Measurements from ENCODE around the gene ZMIZ1. TPM values are rescaled to one million over a fixed set of nuclear protein-coding genes. Genes with fewer than 3 reads are reported as not detected.

ZMIZ1 gene
- total RNA-seq, 1 experiment from 2014 or later = 42.3 TPM

DNA sequence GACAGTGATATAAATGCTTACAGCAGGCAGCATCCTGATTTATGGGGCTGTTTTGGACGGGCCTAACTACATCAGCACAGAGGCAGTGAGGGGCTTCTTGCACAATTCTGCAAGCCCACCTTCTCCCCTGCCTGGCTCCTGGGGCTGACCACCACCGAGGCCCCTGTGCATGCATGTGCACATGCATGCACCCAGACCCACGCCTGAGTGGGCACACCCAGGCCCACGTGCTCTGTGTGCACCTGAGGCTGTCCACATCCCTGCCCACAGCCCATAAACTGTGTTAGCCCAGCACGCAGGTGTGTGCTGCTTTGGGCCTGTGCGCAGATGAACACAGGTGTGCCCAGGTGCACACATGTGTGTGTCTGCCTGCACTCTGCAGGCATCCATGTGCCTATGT, 40.0 kb downstream of the ZMIZ1 start:
- Histone ChIP-seq H3K9me3 (no peaks in the 10 kb centered on the region), H3K4me1 (peaks cover 7% of the 10 kb centered on the region; the same call in 1 of the 2 replicates), H3K27me3 (replicated peaks; ENCODE audit: control insufficient read depth, insufficient read depth, low read length) (no peaks in the 10 kb centered on the region), H3K4me3 (ENCODE audit: low read depth, low read length) (no peak overlapping the region), H3K36me3 (ENCODE audit: control insufficient read depth, insufficient read depth, low read length) (no peaks in the 10 kb centered on the region; the same call in 1 of the 2 replicates)
- Mint-ChIP-seq H3K36me3 (ENCODE audit: insufficient read depth, unreplicated experiment) (peaks cover 29% of the 10 kb centered on the region), H3K9me3 (ENCODE audit: unreplicated experiment) (no peaks in the 10 kb centered on the region), H3K27ac (ENCODE audit: unreplicated experiment) (no peak overlapping the region), H3K27me3 (ENCODE audit: insufficient read depth, unreplicated experiment) (no peaks in the 10 kb centered on the region), H3K4me3 (ENCODE audit: unreplicated experiment) (no peak overlapping the region), H3K4me1 (ENCODE audit: low read depth, unreplicated experiment) (no peaks in the 10 kb centered on the region)
- TF ChIP-seq, protein P1, sequence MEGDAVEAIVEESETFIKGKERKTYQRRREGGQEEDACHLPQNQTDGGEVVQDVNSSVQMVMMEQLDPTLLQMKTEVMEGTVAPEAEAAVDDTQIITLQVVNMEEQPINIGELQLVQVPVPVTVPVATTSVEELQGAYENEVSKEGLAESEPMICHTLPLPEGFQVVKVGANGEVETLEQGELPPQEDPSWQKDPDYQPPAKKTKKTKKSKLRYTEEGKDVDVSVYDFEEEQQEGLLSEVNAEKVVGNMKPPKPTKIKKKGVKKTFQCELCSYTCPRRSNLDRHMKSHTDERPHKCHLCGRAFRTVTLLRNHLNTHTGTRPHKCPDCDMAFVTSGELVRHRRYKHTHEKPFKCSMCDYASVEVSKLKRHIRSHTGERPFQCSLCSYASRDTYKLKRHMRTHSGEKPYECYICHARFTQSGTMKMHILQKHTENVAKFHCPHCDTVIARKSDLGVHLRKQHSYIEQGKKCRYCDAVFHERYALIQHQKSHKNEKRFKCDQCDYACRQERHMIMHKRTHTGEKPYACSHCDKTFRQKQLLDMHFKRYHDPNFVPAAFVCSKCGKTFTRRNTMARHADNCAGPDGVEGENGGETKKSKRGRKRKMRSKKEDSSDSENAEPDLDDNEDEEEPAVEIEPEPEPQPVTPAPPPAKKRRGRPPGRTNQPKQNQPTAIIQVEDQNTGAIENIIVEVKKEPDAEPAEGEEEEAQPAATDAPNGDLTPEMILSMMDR (IDR thresholded peaks at IDR 0.05; ENCODE audit: insufficient read depth in 1 of 2, low read depth in 1 of 2, low read length in 1 of 2, severe bottlenecking in 1 of 2, unreplicated experiment in 1 of 2) = no peak
- intact Hi-C loops (cut with micrococcal nuclease; ENCODE audit: unreplicated experiment) = no loop called here
- DNase-seq = no peak
- ChIA-PET CTCF (no interaction called here), POLR2A (no interaction called here)
- no TSS peak for BruUV-seq (replicated peaks)

DNA sequence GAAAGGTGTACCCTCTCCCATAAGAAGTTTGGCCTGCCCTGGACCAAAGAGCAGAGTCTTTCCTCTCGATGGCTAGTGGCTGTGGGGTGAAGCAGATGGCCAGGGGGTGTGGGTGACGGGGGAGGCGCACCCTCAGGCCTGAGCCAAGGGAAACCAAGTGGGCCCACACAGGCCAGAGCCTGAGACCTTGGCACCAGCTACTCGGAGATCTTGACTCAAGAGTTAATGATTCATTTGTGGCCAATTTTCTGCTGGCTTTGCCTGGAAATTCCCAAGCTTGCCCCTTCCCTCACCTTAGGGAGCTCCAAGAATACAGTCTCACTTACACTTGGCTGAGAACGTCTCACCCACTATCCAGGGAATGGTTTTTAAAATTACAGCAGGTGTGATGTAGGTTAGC, 42.7 kb downstream of the ZMIZ1 start:
- Histone ChIP-seq H3K4me3 (ENCODE audit: low read depth, low read length) (no peak overlapping the region), H3K27me3 (replicated peaks; ENCODE audit: control insufficient read depth, insufficient read depth, low read length) (no peaks in the 10 kb centered on the region), H3K9me3 (no peaks in the 10 kb centered on the region), H3K4me1 (peaks cover 7% of the 10 kb centered on the region; the same call in 1 of the 2 replicates), H3K36me3 (ENCODE audit: control insufficient read depth, insufficient read depth, low read length) (no peaks in the 10 kb centered on the region)
- Mint-ChIP-seq H3K4me3 (ENCODE audit: unreplicated experiment) (no peak overlapping the region), H3K27me3 (ENCODE audit: insufficient read depth, unreplicated experiment) (no peaks in the 10 kb centered on the region), H3K4me1 (ENCODE audit: low read depth, unreplicated experiment) (no peaks in the 10 kb centered on the region), H3K27ac (ENCODE audit: unreplicated experiment) (no peak overlapping the region), H3K9me3 (ENCODE audit: unreplicated experiment) (no peaks in the 10 kb centered on the region), H3K36me3 (ENCODE audit: insufficient read depth, unreplicated experiment) (peaks cover 23% of the 10 kb centered on the region)
- no TSS peak for BruUV-seq (replicated peaks)
- TF ChIP-seq, protein P1 (IDR thresholded peaks at IDR 0.05; ENCODE audit: insufficient read depth in 1 of 2, low read depth in 1 of 2, low read length in 1 of 2, severe bottlenecking in 1 of 2, unreplicated experiment in 1 of 2) = no peak
- no peak for DNase-seq
- intact Hi-C loops (cut with micrococcal nuclease; ENCODE audit: unreplicated experiment) = no loop called here
- ChIA-PET CTCF (interaction anchor here (0.9 kb wide), 1 partner anchor 84 kb away, joined by 5 read pairs; no protein-coding TSS in a partner anchor), POLR2A (no interaction called here)

DNA sequence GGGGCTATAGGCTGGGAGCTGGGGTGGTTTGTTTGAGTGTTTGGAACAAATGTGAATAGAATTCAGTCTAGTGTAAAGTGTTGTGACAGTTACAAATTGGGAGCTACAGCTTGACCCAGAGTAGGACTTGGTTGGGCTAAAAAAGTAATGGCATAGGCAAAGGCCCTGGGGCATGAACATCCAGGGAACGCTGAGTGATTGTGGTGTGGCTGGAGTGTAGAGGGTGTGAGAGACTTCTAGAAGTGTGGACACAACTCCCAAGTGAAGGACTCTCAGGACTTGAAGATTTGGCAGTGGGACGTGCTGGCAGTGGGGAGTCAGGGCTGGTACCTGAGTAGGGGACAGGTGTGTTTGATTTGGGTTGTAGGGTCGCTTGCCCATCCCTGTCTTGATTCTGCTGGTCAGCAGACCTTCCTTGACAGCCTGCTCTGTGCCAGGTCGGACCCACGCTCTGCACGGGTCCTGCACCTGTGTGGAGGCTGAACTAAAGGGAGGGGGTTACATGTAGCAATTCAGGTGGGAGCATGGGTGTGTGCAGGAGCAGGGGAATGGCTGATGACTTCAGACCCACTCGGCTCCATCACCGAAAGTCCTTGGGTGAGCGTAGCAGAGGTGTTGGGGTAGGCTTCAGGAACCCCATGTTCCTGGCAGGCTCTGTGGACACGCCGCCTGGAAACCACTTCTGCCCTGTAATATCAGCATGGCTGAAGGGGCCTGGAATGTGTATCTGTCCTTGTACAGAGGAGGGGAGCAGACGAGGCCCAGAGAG, 43.3 kb downstream of the ZMIZ1 start:
- intact Hi-C loops (cut with micrococcal nuclease; ENCODE audit: unreplicated experiment) = no loop called here
- POLR2A ChIA-PET = no interaction called here
- Mint-ChIP-seq H3K9me3 (ENCODE audit: unreplicated experiment) (no peaks in the 10 kb centered on the region), H3K27ac (ENCODE audit: unreplicated experiment) (no peak overlapping the region), H3K4me3 (ENCODE audit: unreplicated experiment) (no peak overlapping the region), H3K36me3 (ENCODE audit: insufficient read depth, unreplicated experiment) (peaks cover 23% of the 10 kb centered on the region), H3K27me3 (ENCODE audit: insufficient read depth, unreplicated experiment) (no peaks in the 10 kb centered on the region), H3K4me1 (ENCODE audit: low read depth, unreplicated experiment) (no peaks in the 10 kb centered on the region)
- no peak overlapping the region for H3K4me3 ChIP-seq (ENCODE audit: low read depth, low read length)
- DNase-seq = no peak
- H3K9me3 ChIP-seq = no peaks in the 10 kb centered on the region
- no TSS peak for BruUV-seq (replicated peaks)
- H3K4me1 ChIP-seq = peaks cover 7% of the 10 kb centered on the region; the same call in 1 of the 2 replicates
- TF ChIP-seq, protein P1 (IDR thresholded peaks at IDR 0.05; ENCODE audit: insufficient read depth in 1 of 2, low read depth in 1 of 2, low read length in 1 of 2, severe bottlenecking in 1 of 2, unreplicated experiment in 1 of 2) = no peak
- CTCF ChIA-PET = interaction anchor here (0.9 kb wide), 1 partner anchor 83 kb away, joined by 5 read pairs; no protein-coding TSS in a partner anchor
- H3K36me3 ChIP-seq (ENCODE audit: control insufficient read depth, insufficient read depth, low read length) = no peaks in the 10 kb centered on the region
- H3K27me3 ChIP-seq (replicated peaks; ENCODE audit: control insufficient read depth, insufficient read depth, low read length) = no peaks in the 10 kb centered on the region

Measured in Caco-2 (cell line).